ENCODE data around the gene SORCS2.

DNA sequence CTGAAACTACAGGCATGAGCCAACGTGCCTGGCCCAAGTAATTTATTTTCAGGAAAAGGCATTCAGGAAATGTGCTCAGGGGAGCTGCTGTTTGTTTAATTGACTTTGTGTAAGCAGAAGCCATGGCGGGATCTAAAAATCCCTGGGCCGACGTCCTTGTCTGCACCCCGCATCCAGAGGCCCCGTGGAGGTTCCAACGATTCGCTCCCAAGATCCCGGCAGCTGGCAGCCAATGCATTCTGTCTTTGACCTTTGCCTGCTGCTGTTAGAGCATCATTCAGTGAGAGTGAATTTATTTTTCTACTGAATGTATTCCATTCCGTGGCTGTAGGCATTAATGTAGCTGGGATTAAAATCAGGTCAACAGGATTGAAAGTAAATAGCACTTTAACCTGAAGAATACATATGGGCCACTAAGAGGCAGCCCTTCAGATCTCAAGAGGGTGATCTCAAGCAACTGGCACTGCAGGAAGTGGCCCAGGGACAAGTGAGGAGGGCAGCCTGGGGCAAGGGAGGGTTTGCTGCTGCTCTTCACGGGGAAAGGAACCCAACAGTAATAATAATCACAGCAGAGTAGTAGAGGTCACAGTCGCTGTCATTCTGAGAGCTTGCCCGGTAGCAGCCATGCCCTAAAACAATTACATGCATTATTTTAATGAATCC lies 167.2 kb downstream of the SORCS2 start:
- no peak for TF ChIP-seq SUZ12 (IDR thresholded peaks at IDR 0.05; ENCODE audit: extremely low read depth, insufficient read depth, insufficient read length)
- no peak for TF ChIP-seq ZNF274 (IDR thresholded peaks at IDR 0.05; ENCODE audit: low read depth, low read length)
- no peak for TF ChIP-seq YY1 (IDR thresholded peaks at IDR 0.05; ENCODE audit: insufficient read depth, insufficient read length)
